Loucy (cell line): ENCODE data around the gene AKAP6.

Experiments
- H2AFZ ChIP-seq: fragments of 200-600 bp; sonication (generic); 2 replicates; pipeline ENCODE4 v1.6.0; 2016; ENCODE audit warnings: antibody characterized with exemption, mild to moderate bottlenecking, low read length, moderate library complexity
- H3F3A ChIP-seq: fragments of 200-600 bp; 2 replicates; pipeline ENCODE4 v1.6.0; 2016; ENCODE audit warnings: antibody characterized with exemption, low read depth, mild to moderate bottlenecking
- H3K27me3 ChIP-seq: fragments of 200-600 bp; sonication (generic); 2 replicates; pipeline ENCODE4 v1.6.1; 2014; ENCODE audit warnings: low read length, mild to moderate bottlenecking; ENCODE audit not compliant: insufficient read depth, poor library complexity, severe bottlenecking
- H3K36me3 ChIP-seq: fragments of 200-600 bp; sonication (generic); 2 replicates; pipeline ENCODE4 v1.6.1; 2016; ENCODE audit warnings: low read length; ENCODE audit not compliant: insufficient read depth
- H3K4me1 ChIP-seq: fragments of 200-600 bp; sonication (generic); 2 replicates; pipeline ENCODE4 v1.5.1; 2014; ENCODE audit warnings: low read length, mild to moderate bottlenecking; ENCODE audit not compliant: insufficient read depth, poor library complexity, severe bottlenecking
- H3K4me2 ChIP-seq: fragments of 200-600 bp; sonication (generic); 2 replicates; pipeline ENCODE4 v1.6.0; 2014; ENCODE audit warnings: antibody characterized with exemption, low read length, low read depth, mild to moderate bottlenecking; ENCODE audit not compliant: poor library complexity, severe bottlenecking
- H3K4me3 ChIP-seq: fragments of 200-600 bp; sonication (generic); 2 replicates; pipeline ENCODE4 v1.5.1; 2014; ENCODE audit warnings: low read length, mild to moderate bottlenecking, mixed read lengths; ENCODE audit not compliant: poor library complexity, severe bottlenecking
- H3K79me2 ChIP-seq: fragments of 200-600 bp; sonication (generic); 2 replicates; pipeline ENCODE4 v1.6.1; 2014; ENCODE audit warnings: low read length; ENCODE audit not compliant: insufficient read depth
- H3K9ac ChIP-seq: fragments of 200-600 bp; sonication (generic); 2 replicates; pipeline ENCODE4 v1.6.0; 2014; ENCODE audit warnings: mild to moderate bottlenecking, low read depth, low read length, moderate library complexity; ENCODE audit not compliant: poor library complexity, severe bottlenecking
- H3K9me2 ChIP-seq: fragments of 200-600 bp; sonication (generic); replicated peaks from 2 replicates; pipeline ENCODE4 v1.6.1; 2016; ENCODE audit warnings: low read depth, low read length, mixed read lengths
- H3K9me3 ChIP-seq: fragments of 200-600 bp; sonication (generic); 2 replicates; pipeline ENCODE4 v1.6.1; 2014; ENCODE audit warnings: mild to moderate bottlenecking, antibody characterized with exemption, low read length, low read depth; ENCODE audit not compliant: insufficient read depth
- H4K20me1 ChIP-seq: fragments of 200-600 bp; sonication (generic); 2 replicates; pipeline ENCODE4 v1.6.0; 2014; ENCODE audit warnings: antibody characterized with exemption, low read length, mild to moderate bottlenecking; ENCODE audit not compliant: insufficient read depth, poor library complexity, severe bottlenecking
- EZH2phosphoT487 ChIP-seq: fragments of 200-600 bp; IDR thresholded peaks from 2 replicates; pipeline ENCODE4 v1.6.1; 2018; ENCODE audit warnings: antibody characterized with exemption, mild to moderate bottlenecking, moderate library complexity, borderline replicate concordance
- TF ChIP-seq, protein P1 (sequence below): fragments of 200-600 bp; sonication (generic); conservative IDR thresholded peaks from 2 replicates; pipeline ENCODE4 v1.5.1; 2014; ENCODE audit warnings: mild to moderate bottlenecking, antibody characterized with exemption, low read length

AKAP6 gene

GRCh38 chr14:32698831-32699230, 369.7 kb downstream of the AKAP6 start:
- no peaks in the 10 kb centered on the region for H3F3A ChIP-seq
- no peak for TF ChIP-seq EZH2phosphoT487
- TF ChIP-seq, protein P1, sequence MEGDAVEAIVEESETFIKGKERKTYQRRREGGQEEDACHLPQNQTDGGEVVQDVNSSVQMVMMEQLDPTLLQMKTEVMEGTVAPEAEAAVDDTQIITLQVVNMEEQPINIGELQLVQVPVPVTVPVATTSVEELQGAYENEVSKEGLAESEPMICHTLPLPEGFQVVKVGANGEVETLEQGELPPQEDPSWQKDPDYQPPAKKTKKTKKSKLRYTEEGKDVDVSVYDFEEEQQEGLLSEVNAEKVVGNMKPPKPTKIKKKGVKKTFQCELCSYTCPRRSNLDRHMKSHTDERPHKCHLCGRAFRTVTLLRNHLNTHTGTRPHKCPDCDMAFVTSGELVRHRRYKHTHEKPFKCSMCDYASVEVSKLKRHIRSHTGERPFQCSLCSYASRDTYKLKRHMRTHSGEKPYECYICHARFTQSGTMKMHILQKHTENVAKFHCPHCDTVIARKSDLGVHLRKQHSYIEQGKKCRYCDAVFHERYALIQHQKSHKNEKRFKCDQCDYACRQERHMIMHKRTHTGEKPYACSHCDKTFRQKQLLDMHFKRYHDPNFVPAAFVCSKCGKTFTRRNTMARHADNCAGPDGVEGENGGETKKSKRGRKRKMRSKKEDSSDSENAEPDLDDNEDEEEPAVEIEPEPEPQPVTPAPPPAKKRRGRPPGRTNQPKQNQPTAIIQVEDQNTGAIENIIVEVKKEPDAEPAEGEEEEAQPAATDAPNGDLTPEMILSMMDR = no peak
- no peaks in the 10 kb centered on the region for H3K27me3 ChIP-seq
- no peaks in the 10 kb centered on the region for H3K36me3 ChIP-seq
- no peak overlapping the region for H3K9ac ChIP-seq
- no peaks in the 10 kb centered on the region for H3K9me3 ChIP-seq
- no peaks in the 10 kb centered on the region for H3K79me2 ChIP-seq
- H3K4me2 ChIP-seq = no peak overlapping the region
- H4K20me1 ChIP-seq = no peaks in the 10 kb centered on the region
- no peaks in the 10 kb centered on the region for H3K9me2 ChIP-seq
- no peak overlapping the region for H3K4me3 ChIP-seq
- H3K4me1 ChIP-seq = no peaks in the 10 kb centered on the region
- no peak overlapping the region for H2AFZ ChIP-seq

- Histone ChIP-seq H3K9me3 (no peaks in the 10 kb centered on the region), H3K4me3 (no peak overlapping the region), H3F3A (no peaks in the 10 kb centered on the region), H3K4me1 (no peaks in the 10 kb centered on the region), H3K27me3 (no peaks in the 10 kb centered on the region), H3K4me2 (no peak overlapping the region), H3K9me2 (no peaks in the 10 kb centered on the region), H4K20me1 (no peaks in the 10 kb centered on the region), H3K36me3 (no peaks in the 10 kb centered on the region), H3K79me2 (no peaks in the 10 kb centered on the region), H3K9ac (no peak overlapping the region), H2AFZ (no peak overlapping the region)
- TF ChIP-seq, protein P1 = no peak
- no peak for TF ChIP-seq EZH2phosphoT487
These were observed 372.4 kb downstream of the AKAP6 start for GRCh38 chr14:32701475-32701874.

GRCh38 chr14:32702088-32702487, 373.0 kb downstream of the AKAP6 start:
- H3K36me3 ChIP-seq = no peaks in the 10 kb centered on the region
- TF ChIP-seq, protein P1 = no peak
- no peak for TF ChIP-seq EZH2phosphoT487
- no peak overlapping the region for H3K4me3 ChIP-seq
- H3F3A ChIP-seq = no peaks in the 10 kb centered on the region
- H4K20me1 ChIP-seq = no peaks in the 10 kb centered on the region
- H3K27me3 ChIP-seq = no peaks in the 10 kb centered on the region
- H3K4me2 ChIP-seq = no peak overlapping the region
- no peak overlapping the region for H2AFZ ChIP-seq
- no peak overlapping the region for H3K9ac ChIP-seq
- no peaks in the 10 kb centered on the region for H3K9me3 ChIP-seq
- no peaks in the 10 kb centered on the region for H3K79me2 ChIP-seq
- H3K9me2 ChIP-seq = no peaks in the 10 kb centered on the region
- H3K4me1 ChIP-seq = no peaks in the 10 kb centered on the region
